T47D (cell line): Measurements from ENCODE around the gene PMEPA1.

Experiments
- DNase-seq, 2 experiments: peaks; one replicate each; pipeline versions ENCODE4 v3.0.0 to v3.0.0-alpha.2; 2011 to 2012; ENCODE audit warnings: low read depth in 1 of 2, low spot score in 1 of 2
- JUND ChIP-seq: IDR thresholded peaks from 2 replicates; pipeline ENCODE4 v1.6.1; 2012; ENCODE audit warnings: low read depth
- in situ Hi-C: cut with HindIII; loops from 2 replicates; pipeline ENCODE4 v1.10.0; 2016; ENCODE audit warnings: low sequenced_read_pairs, low pct_unique_long_range_greater_than_20kb

PMEPA1 gene

DNA sequence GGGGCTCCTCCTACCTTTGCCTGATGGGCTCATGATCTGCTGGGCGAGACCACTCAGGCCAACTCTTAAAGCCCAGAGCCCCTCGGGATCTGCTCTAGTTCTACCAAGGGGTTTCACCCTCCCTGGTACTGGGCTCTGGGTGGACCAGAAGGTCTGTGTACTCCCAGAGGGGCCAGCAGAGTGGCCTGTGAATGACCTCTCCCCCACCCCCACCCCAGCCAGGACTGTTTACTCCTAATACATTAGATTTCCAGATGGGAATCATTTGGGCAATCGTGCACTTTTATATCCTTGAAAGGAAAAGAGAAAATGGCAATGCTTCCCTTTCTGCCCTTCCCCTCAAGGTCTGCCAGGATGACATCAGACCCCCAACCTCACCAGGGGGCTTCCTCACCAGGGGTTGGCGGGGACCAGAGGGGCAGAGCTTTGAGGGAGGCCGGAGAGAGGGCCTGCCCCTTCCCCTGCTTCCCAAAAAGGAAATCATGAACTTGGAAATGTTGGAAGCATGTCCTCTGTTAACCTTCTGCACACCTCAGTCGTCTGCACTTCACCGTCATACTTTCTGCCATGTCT lies 37.1 kb upstream of the PMEPA1 start:
- TF ChIP-seq JUND: no peak
- in situ Hi-C loops: no loop called here
- no peak for DNase-seq

DNA sequence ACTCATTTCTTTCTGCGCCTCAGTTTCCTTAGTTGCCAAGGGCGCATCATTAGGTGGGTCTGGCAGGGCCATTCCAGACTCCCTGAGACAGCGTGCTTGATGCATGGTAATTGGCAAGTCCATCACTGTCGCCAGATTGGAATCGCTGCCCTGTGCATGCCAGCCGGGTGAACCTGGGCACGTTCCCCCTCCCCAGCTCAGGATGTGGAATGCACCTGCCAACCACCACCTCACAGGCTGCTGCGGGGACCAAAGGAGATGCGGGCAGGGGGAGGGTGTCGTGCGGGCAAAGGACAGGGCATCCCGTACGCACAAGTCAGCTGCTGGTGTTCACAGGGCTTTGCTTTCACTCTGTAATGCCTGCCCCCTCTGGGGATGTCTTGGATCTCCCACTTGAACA lies 36.4 kb upstream of the PMEPA1 start:
- DNase-seq: no peak
- no peak for TF ChIP-seq JUND
- in situ Hi-C loops: no loop called here

GRCh38 chr20:57744206-57744605 lies 34.4 kb upstream of the PMEPA1 start:
- in situ Hi-C loops: no loop called here
- TF ChIP-seq JUND: no peak
- DNase-seq: no peak

DNA sequence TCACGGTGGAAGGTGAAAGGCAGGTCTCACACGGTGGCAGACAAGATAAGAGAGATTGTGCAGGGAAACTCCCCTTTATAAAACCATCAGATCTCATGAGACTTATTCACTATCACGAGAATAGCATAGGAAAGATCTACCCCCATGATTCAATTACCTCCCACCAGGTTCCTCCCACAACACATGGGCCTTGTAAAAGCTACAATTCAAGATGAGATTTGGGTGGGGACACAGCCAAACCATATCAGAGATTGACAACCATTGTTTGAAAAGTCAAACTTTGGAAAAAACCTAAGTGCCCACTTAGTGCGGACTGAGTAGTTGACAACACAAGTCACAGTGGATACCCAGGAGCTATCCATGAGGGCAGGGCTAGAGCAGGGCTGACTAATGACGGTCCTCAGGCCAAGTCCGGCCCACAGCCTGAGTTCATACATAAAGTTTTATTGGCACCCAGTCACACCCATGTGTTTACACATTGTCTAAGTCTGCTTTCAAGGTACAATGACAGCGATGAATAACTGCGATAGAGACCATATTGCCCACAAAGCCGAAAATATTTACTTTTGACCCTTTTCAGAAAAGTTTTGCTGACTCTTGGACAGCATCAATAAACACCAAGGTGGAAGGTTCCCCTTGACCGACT lies 33.8 kb upstream of the PMEPA1 start:
- DNase-seq: no peak
- in situ Hi-C loops: no loop called here
- TF ChIP-seq JUND: no peak

GRCh38 chr20:57742507-57743181 lies 32.8 kb upstream of the PMEPA1 start:
- in situ Hi-C loops: no loop called here
- TF ChIP-seq JUND: no peak
- DNase-seq: no peak

- no peak for DNase-seq
- no peak for TF ChIP-seq JUND
These were observed 28.7 kb upstream of the PMEPA1 start for GRCh38 chr20:57738484-57738883.

DNA sequence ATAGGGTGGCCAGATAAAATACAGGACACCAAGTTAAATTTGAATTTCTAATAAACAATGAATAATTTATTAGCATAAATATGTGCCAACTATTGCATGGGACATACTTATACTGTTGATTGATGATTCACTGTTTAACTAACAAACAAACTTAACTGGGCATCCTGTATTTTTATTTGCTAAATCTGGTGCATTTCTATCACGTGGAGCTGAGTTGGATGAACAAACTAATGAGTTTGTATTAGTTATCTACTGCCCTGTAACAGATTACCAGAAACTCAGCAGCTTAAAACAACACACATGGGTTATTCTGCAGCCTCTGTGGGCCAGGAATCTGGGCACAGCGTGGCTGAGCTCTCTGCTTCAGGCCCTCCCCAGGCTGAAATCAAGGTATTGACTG lies 28.2 kb upstream of the PMEPA1 start:
- in situ Hi-C loops: no loop called here
- DNase-seq: no peak
- TF ChIP-seq JUND: no peak

More at GRCh38 chr20:57738484-57738883, 28.7 kb upstream of the PMEPA1 start:
- in situ Hi-C loops: no loop called here

DNA sequence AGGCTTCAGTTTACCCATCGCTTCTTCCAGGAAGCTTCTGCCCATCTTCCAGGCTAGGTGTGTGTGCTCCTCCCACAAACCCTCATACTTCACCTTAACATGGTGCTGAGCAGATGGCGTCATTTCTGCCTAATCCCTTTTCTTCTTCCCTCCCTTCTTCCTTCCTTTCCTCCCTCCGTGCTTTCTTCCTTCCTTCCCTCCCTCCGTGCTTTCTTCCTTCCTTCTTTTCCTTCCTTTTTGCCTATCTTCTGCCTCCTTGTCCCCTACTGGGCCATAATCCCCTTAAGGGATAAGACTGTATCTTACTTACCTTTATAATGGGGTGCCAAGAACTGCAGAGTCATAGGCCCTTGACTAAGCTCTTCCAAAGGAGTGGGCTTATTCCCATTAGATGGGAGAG lies 27.5 kb upstream of the PMEPA1 start:
- DNase-seq: no peak
- TF ChIP-seq JUND: no peak

DNA sequence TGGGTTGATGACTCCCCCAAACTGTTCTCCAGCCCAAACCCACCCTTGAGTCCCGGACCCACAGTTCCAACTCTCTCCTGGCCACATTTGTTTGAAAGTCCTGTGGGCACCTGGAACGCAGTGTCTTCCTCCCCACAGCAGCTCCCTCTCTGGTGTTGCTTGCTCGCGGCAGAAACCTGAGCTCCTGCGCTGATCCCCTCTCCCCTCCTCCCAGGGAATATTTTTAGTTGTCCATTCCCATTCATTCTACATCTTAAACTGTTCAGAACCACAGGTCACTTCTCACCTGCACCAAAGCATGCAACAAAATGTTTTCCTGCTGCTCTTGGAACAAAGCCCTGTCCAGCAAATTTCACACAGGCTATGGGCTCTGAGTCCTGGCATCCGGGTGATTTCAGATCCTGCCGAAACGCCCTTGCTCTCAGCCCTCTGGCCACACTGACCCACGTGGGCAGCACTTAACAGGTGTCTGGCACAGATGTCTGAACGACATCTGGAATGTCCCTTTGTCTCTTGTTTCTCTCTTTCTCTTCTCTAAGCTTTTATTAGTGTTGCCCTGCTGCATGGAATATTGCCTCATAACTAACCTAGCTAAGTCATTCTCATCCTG lies 27.0 kb upstream of the PMEPA1 start:
- TF ChIP-seq JUND: no peak
- in situ Hi-C loops: no loop called here
- peak in 1 of 2 experiments; percentile 29 for DNase-seq

More for the DNA sequence above, 27.5 kb upstream of the PMEPA1 start:
- in situ Hi-C loops: no loop called here

- no peak for TF ChIP-seq JUND
- no peak for DNase-seq
- in situ Hi-C loops: no loop called here
These were observed 26.3 kb upstream of the PMEPA1 start for GRCh38 chr20:57735831-57736737.

DNA sequence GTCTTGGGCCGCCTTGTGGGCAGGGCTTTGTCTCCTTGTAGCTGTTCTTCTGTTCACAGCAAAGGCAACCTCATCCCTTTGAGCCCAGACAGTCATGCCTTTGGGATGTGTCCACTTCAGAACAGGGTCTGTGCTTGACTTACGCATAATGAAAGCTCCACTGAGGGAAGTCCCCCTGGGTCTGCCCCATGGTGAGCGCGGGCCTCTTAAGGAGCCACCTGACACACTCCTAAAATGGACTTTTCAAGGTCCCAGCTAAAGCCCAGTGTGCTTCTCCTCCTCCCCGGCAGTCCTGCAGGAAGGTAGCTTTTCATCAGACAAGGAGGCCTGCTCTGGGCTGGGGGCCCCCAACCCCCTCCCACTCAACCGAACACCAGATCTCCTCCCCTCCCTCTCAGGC lies 24.9 kb upstream of the PMEPA1 start:
- no peak for TF ChIP-seq JUND
- no peak for DNase-seq
- in situ Hi-C loops: no loop called here

DNA sequence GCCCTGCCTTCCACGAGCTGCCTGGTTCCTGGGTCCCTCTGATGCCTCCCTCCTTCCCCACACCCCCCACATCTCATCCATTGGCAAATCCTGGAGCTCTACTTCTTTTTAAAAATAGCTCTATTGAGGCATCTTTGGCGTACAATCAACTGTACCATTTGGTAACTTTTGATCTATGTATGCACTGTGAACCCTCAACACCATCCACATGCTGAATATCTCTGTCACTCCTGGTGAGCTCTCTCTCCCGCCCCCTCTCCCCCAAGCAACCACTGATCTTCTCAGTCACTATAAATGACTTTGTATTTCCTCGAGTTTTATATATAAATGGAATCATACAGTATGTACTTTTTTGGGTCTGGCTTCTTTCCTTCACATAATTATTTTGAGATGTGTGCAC lies 22.4 kb upstream of the PMEPA1 start:
- in situ Hi-C loops: no loop called here
- TF ChIP-seq JUND: no peak

More for the DNA sequence above, 22.4 kb upstream of the PMEPA1 start:
- no peak for DNase-seq
